Mucosa of descending colon (tissue), 3 donors: Measurements from ENCODE around the gene NDUFA11. TPM values are rescaled to one million over a fixed set of nuclear protein-coding genes. Genes with fewer than 3 reads are reported as not detected.

ENCODE experiments used
- ATAC-seq: fragments of 200-7000 bp; cut with Tn5 transposase; one replicate; pipeline ENCODE4 v1.9.1; 2020; ENCODE audit warnings: mild to moderate bottlenecking, moderate library complexity
- DNase-seq, 3 donors: peaks; one replicate each; pipeline ENCODE4 v3.0.0-alpha.2; 2020
- H3K36me3 ChIP-seq: fragments of 200-600 bp; one replicate; pipeline ENCODE4 v1.8.0; 2021; ENCODE audit warnings: low read depth, mild to moderate bottlenecking
- H3K4me1 ChIP-seq: fragments of 200-600 bp; one replicate; pipeline ENCODE4 v1.8.0; 2021; ENCODE audit warnings: low read depth, mild to moderate bottlenecking
- H3K4me3 ChIP-seq: fragments of 200-600 bp; one replicate; pipeline ENCODE4 v1.8.0; 2021; ENCODE audit warnings: mild to moderate bottlenecking
- H3K9me3 ChIP-seq: fragments of 200-600 bp; one replicate; pipeline ENCODE4 v1.8.0; 2021; ENCODE audit warnings: mild to moderate bottlenecking
- intact Hi-C, 2 donors: fragments of 100-400 bp; cut with DNase I in 1 of 2; cut with micrococcal nuclease in 1 of 2; formaldehyde crosslinking; loops; one replicate each; pipeline versions ENCODE4 v1.11.0 to v1.11.1; 2022; cut with DNase I, micrococcal nuclease
- total RNA-seq, 3 donors: library from RNA; stranded (reverse); fragmentation: NEBNext Ultra II Directional in 2 of 3; extraction: Animal tissue kit (Norgen Biotek cat#: 25700) in 2 of 3; gene quantifications; one replicate each; pipeline versions ENCODE4 v1.2.1 to v1.2.4, GENCODE V29; 2021 to 2023
- TF ChIP-seq, protein P1 (sequence below): fragments of 200-600 bp; IDR thresholded peaks from one replicate; pipeline ENCODE4 v1.8.0; 2022; ENCODE audit warnings: antibody characterized with exemption, mild to moderate bottlenecking
- donor health status: DM: no; HTN: no; CAD: no; lungs with moderate emphysema.
- donor health status: DM: no; HTN: no; CAD: no.
- donor health status: DM: no; HTN: yes; CAD: no.

Gene NDUFA11
- total RNA-seq, 3 donors from 2014 or later, result 178 to 213 (median 182) TPM

DNA sequence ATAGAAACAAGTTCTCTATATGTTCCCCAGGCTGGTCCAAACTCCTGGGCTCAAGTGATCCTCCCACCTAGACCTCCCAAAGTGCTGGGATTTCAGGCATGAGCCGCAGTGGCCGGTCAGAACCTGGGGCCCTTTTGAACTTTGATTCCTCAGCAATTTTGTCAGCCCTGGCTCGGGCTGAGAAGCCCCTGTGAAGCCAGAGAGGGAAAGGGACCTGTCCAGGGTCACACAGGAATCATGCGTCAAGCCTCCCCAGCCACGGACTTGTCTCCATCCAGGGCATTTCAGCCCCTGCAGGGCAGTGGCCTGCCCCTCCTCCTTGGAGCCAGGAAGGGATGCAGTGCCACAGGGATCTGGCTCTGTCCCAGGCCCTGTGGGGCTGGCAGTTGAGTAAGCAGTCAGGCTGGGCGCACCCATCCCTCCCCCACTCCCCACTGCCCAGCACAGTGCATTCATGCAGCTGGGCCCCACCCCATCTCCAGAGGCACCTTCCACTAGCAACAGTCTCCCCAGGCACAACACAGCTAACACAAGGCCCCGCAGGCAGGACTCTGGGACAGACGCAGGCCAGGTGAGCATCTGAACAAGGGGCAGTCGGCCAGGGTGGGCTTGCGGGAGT, 10.3 kb upstream of the NDUFA11 start, which contains the start of gene CAPS:
Gene CAPS (plus strand): TSS at position 516 of the 619 bp plus-strand sequence. CDS start 153 bp downstream, outside the sequence.
- Histone ChIP-seq H3K36me3 (no peaks in the 10 kb centered on the region), H3K9me3 (no peaks in the 10 kb centered on the region), H3K4me1 (peaks cover 14% of the 10 kb centered on the region), H3K4me3 (no peak within 1 kb of the TSS)
- peak; percentile 76 to 86 (median 83) for DNase-seq
- TF ChIP-seq, protein P1, sequence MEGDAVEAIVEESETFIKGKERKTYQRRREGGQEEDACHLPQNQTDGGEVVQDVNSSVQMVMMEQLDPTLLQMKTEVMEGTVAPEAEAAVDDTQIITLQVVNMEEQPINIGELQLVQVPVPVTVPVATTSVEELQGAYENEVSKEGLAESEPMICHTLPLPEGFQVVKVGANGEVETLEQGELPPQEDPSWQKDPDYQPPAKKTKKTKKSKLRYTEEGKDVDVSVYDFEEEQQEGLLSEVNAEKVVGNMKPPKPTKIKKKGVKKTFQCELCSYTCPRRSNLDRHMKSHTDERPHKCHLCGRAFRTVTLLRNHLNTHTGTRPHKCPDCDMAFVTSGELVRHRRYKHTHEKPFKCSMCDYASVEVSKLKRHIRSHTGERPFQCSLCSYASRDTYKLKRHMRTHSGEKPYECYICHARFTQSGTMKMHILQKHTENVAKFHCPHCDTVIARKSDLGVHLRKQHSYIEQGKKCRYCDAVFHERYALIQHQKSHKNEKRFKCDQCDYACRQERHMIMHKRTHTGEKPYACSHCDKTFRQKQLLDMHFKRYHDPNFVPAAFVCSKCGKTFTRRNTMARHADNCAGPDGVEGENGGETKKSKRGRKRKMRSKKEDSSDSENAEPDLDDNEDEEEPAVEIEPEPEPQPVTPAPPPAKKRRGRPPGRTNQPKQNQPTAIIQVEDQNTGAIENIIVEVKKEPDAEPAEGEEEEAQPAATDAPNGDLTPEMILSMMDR, result no peak
- intact Hi-C loops, result no loop called here
- peak; percentile 88 for ATAC-seq

DNA sequence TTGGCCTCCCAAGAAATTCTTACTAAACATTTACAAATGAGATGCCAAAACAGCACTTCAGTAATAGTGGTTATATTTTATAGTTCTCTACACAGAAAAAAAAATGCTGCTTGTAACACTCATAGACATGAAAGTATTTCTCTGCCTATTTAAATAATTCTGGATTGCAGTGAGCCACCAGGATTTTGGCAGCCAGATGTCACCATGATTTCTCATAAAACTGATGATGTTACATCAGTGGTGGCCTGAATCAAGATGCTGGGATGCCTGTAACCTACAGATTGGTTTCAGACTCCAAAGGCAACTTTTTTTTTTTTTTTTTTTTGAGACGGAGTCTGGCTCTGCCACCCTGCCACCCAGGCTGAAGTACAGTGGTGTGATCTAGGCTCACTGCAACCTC, 7.8 kb upstream of the NDUFA11 start:
- TF ChIP-seq, protein P1, result no peak
- DNase-seq, result no peak
- Histone ChIP-seq H3K9me3 (no peaks in the 10 kb centered on the region), H3K4me1 (peaks cover 14% of the 10 kb centered on the region), H3K4me3 (no peak overlapping the region), H3K36me3 (no peaks in the 10 kb centered on the region)
- intact Hi-C loops, result no loop called here
- no peak for ATAC-seq

DNA sequence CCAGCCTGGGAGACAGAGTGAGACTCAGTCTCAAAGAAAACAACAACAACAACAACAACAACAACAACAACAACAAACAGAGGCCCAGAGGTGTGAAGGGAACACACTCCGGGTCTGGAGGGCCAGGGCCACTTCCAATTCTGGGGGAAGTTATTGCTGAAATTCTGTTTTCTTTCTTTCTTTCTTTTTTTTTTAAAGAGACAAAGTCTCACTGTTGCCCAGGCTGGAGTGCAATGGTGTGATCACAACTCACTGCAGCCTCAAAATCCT, 7.0 kb upstream of the NDUFA11 start:
- intact Hi-C loops, result no loop called here
- TF ChIP-seq, protein P1, result no peak
- DNase-seq (no peak), ATAC-seq (no peak)
- Histone ChIP-seq H3K4me3 (no peak overlapping the region), H3K4me1 (peaks cover 20% of the 10 kb centered on the region), H3K36me3 (no peaks in the 10 kb centered on the region), H3K9me3 (no peaks in the 10 kb centered on the region)

DNA sequence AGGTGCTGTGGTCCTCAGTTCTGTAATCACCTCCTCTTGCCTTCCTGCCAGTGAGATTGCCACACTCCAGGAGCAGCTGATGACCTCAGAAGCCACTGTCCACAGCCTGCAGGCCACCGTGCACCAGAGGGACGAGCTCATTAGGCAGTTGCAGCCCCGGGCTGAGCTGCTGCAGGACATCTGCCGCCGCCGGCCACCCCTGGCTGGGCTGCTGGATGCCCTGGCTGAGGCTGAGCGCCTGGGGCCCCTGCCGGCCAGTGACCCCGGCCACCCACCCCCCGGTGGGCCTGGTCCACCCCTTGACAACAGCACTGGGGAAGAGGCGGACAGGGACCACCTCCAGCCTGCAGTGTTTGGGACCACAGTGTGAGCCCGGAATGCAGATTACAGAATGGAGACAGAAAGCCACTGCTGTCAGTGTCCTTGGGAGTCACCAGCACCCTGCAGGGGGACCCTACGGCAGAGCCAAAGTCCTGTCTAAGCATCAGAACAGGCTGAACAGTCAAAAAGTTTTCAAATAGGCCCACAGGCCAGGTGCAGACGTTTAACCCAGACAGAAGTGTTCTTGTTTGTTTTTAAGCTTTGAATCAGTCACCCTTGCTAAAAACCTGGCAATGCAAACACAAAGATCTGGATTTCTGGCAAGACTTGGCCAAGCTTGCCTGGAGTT, 5.3 kb upstream of the NDUFA11 start:
- TF ChIP-seq, protein P1, result no peak
- intact Hi-C loops, result no loop called here

DNA sequence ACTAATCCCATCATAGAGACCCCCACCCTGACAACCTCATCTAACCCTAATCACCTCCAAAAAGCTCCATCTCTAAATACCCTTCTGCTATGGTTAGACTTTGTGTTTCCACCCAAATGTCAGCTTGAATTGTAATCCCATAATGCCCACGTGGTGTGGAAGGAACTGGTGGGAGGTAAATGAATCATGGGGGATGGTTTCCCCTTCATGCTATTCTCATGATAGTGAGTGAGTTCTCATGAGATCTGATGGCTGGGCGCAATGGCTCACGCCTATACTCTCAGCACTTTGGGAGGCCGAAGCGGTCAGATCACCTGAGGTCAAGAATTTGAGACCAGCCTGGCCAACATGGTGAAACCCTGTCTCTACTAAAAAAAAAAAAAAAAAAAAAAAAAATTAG, 3.7 kb upstream of the NDUFA11 start:
- intact Hi-C loops, result no loop called here
- Histone ChIP-seq H3K9me3 (no peaks in the 10 kb centered on the region), H3K36me3 (peaks cover 6% of the 10 kb centered on the region), H3K4me1 (peaks cover 29% of the 10 kb centered on the region), H3K4me3 (no peak overlapping the region)
- TF ChIP-seq, protein P1, result no peak
- ATAC-seq, result no peak
- no peak for DNase-seq

More for the DNA sequence above, 5.3 kb upstream of the NDUFA11 start:
- H3K36me3 ChIP-seq, result peaks cover 6% of the 10 kb centered on the region
- no peak overlapping the region for H3K4me3 ChIP-seq
- no peak for ATAC-seq
- DNase-seq, result no peak
- peaks cover 19% of the 10 kb centered on the region for H3K4me1 ChIP-seq
- H3K9me3 ChIP-seq, result no peaks in the 10 kb centered on the region
